ENCODE data around the gene AMER1.

- TF ChIP-seq CTCF (IDR thresholded peaks at IDR 0.05; ENCODE audit: control extremely low read depth in 1 of 3, insufficient read depth in 1 of 3, low read depth in 1 of 3, low read length in 3 of 3) (no peak), MAFK (IDR thresholded peaks at IDR 0.05; ENCODE audit: low read depth, low read length) (no peak), HDAC2 (IDR thresholded peaks at IDR 0.05; ENCODE audit: borderline replicate concordance in 1 of 2, low read depth in 2 of 2, low read length in 2 of 2) (no peak), MAX (IDR thresholded peaks at IDR 0.05) (no peak), POLR2AphosphoS5 (IDR thresholded peaks at IDR 0.05; ENCODE audit: low read depth, low read length) (no peak), CBX8 (IDR thresholded peaks at IDR 0.05; ENCODE audit: borderline replicate concordance, low read depth, low read length) (no peak), E2F6 (IDR thresholded peaks at IDR 0.05) (no peak), YY1 (IDR thresholded peaks at IDR 0.05; ENCODE audit: low read depth, low read length) (no peak), CTBP2 (IDR thresholded peaks at IDR 0.05; ENCODE audit: borderline replicate concordance, insufficient read depth, insufficient read length, low read length) (no peak)
These were observed 53.6 kb downstream of the AMER1 start for GRCh38 chrX:64151911-64152310.

Measured in H1 (cell line).